ENCODE data around the gene IP6K3. TPM values are rescaled to one million over a fixed set of nuclear protein-coding genes. Genes with fewer than 3 reads are reported as not detected.

The IP6K3 gene
- total RNA-seq, 2 donors from 2014 or later, result not detected

DNA sequence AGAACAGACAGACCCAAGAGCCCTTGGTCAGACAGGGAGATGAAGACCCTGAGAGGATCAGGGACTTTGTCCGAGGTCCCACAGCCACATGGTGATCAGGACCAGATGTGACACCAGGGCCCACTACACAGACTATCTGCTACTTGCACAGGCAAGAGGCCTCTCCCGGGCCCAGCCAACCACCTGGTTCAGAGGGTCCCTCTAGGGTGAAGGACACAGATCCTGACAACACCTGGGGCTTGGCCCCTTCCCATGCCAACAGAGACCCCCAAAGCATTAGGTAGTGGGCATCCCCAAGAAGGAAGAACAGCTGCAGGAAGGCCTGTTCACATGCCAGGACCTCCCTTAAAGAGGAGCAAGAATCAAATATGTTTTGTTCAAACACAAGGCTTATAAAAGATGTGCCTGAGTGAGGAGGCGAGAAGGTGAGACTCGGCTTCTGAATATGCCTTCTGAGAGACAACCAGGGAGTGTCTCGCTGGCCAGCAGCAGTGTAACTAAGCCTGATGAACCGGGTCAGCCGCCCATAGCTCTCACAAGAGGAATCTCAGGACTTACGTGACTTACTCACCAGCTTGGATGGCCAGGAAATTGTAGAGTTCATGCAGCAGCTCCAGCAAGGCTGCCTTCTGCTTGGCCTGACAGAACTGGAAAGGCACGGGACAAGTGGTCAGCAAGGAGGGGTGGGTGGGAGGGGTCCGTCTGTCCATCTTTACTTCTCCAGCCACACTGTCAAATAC lies 37.2 kb upstream of the IP6K3 start:
- Mint-ChIP-seq H3K27ac (peak overlapping the region; percentile 57), H3K36me3 (ENCODE audit: low read depth) (peaks cover 87% of the 10 kb centered on the region), H3K4me1 (peaks cover 26% of the 10 kb centered on the region), H3K4me3 (no peak overlapping the region), H3K27me3 (no peaks in the 10 kb centered on the region), H3K9me3 (no peaks in the 10 kb centered on the region)
- ATAC-seq (replicated peaks), result no peak

GRCh38 chr6:33782561-33782960 lies 35.9 kb upstream of the IP6K3 start:
- Mint-ChIP-seq H3K4me1 (peaks cover 23% of the 10 kb centered on the region), H3K36me3 (ENCODE audit: low read depth) (peaks cover 94% of the 10 kb centered on the region), H3K4me3 (no peak overlapping the region), H3K9me3 (no peaks in the 10 kb centered on the region), H3K27me3 (no peaks in the 10 kb centered on the region), H3K27ac (peak overlapping the region; percentile 57)
- ATAC-seq (replicated peaks), result no peak

- H3K36me3 Mint-ChIP-seq (ENCODE audit: low read depth), result peaks cover 99% of the 10 kb centered on the region
- no peak overlapping the region for H3K27ac Mint-ChIP-seq
- no peak for ATAC-seq (replicated peaks)
- no peak overlapping the region for H3K4me3 Mint-ChIP-seq
- peaks cover 11% of the 10 kb centered on the region for H3K4me1 Mint-ChIP-seq
- no peaks in the 10 kb centered on the region for H3K27me3 Mint-ChIP-seq
- H3K9me3 Mint-ChIP-seq, result no peaks in the 10 kb centered on the region
These were observed 34.6 kb upstream of the IP6K3 start for GRCh38 chr6:33781131-33781975.

DNA sequence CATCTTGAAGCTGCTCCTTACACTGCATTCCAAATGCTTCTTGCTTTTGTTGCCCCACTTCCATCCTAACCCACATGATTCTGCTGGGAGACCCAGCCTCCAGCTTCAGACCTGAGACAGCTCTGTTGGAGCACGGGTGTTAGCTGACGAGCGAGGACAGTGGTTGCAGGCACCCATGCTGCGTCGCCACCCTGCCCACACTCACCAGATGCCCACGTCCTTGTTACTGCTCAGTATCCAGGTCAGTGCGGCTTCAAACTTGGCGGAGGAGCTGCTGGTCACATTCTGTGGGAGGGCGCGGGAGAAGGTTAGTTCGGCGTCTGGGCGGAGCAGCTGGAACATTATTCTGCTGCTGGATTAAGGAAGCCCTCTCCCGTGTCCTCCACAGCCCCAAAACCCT lies 33.2 kb upstream of the IP6K3 start:
- H3K36me3 Mint-ChIP-seq (ENCODE audit: low read depth), result peaks cover 99% of the 10 kb centered on the region
- no peak for ATAC-seq (replicated peaks)
- H3K27ac Mint-ChIP-seq, result no peak overlapping the region
- H3K4me1 Mint-ChIP-seq, result peaks cover 4% of the 10 kb centered on the region
- H3K27me3 Mint-ChIP-seq, result no peaks in the 10 kb centered on the region
- H3K4me3 Mint-ChIP-seq, result no peak overlapping the region
- no peaks in the 10 kb centered on the region for H3K9me3 Mint-ChIP-seq

GRCh38 chr6:33779290-33779689 lies 32.6 kb upstream of the IP6K3 start:
- Mint-ChIP-seq H3K27ac (no peak overlapping the region), H3K9me3 (no peaks in the 10 kb centered on the region), H3K27me3 (no peaks in the 10 kb centered on the region), H3K4me3 (no peak overlapping the region), H3K36me3 (ENCODE audit: low read depth) (peaks cover 99% of the 10 kb centered on the region), H3K4me1 (no peaks in the 10 kb centered on the region)
- no peak for ATAC-seq (replicated peaks)

GRCh38 chr6:33778444-33779121 lies 31.9 kb upstream of the IP6K3 start:
- Mint-ChIP-seq H3K27ac (no peak overlapping the region), H3K36me3 (ENCODE audit: low read depth) (peaks cover 98% of the 10 kb centered on the region), H3K9me3 (no peaks in the 10 kb centered on the region), H3K4me3 (no peak overlapping the region), H3K4me1 (no peaks in the 10 kb centered on the region), H3K27me3 (no peaks in the 10 kb centered on the region)
- no peak for ATAC-seq (replicated peaks)

DNA sequence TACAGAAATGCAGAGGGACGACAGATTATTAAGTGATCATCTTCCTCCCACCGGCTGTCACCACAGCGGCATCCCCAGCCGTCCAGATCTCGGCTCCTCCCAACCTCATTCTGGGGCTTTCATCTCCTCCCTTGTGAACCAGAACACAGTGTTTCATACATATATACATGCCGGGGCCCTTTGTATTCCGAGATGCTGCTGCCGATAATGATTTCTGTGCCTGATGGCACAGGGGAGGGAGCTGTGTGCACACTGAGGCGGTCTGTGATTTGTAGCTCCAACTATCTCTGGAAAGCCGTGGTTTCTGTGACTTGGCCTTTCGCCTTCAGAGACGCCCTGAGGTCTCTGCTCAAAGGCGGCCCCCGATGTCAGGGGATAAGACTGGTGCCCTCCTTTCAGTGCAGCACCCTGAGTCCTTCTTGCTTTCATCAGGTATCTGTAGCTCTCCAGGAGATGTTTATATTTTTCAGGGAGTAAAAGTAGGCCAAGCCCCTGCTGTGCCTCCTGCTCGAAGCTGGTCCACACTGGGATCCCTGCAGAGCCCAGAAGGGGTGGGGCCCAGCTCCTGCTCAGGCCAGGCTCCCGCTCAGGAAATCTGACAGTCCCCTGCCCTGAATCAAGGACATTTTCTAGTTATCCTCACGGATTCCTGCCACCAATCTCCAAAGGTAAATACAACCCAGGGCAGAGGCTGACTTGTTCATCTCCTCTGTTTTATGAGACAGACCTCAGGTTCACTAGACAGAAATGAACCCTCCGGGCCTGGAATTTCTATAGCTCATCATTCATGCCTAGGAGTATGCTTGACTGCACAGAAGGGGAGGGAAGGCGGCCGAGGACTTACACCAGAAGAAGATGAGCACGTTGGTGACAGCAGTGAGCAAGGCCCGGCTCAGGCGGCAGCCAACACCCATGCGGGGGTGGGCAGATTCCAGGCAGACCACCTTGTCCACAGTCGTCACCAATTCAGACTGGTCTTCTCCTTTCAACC lies 31.0 kb upstream of the IP6K3 start:
- Mint-ChIP-seq H3K4me3 (no peak overlapping the region), H3K27me3 (no peaks in the 10 kb centered on the region), H3K27ac (no peak overlapping the region), H3K9me3 (no peaks in the 10 kb centered on the region), H3K36me3 (ENCODE audit: low read depth) (peaks cover 98% of the 10 kb centered on the region), H3K4me1 (peaks cover 4% of the 10 kb centered on the region)
- ATAC-seq (replicated peaks), result no peak

GRCh38 chr6:33776764-33777163 lies 30.1 kb upstream of the IP6K3 start:
- Mint-ChIP-seq H3K4me1 (peaks cover 6% of the 10 kb centered on the region), H3K4me3 (no peak overlapping the region), H3K27me3 (no peaks in the 10 kb centered on the region), H3K36me3 (ENCODE audit: low read depth) (peaks cover 92% of the 10 kb centered on the region), H3K27ac (no peak overlapping the region), H3K9me3 (no peaks in the 10 kb centered on the region)
- no peak for ATAC-seq (replicated peaks)

- H3K36me3 Mint-ChIP-seq (ENCODE audit: low read depth), result peaks cover 88% of the 10 kb centered on the region
These were observed 29.5 kb upstream of the IP6K3 start for GRCh38 chr6:33776186-33776585.

GRCh38 chr6:33774774-33775173 lies 28.1 kb upstream of the IP6K3 start:
- H3K27ac Mint-ChIP-seq, result no peak overlapping the region
- peaks cover 74% of the 10 kb centered on the region for H3K36me3 Mint-ChIP-seq (ENCODE audit: low read depth)
- H3K4me1 Mint-ChIP-seq, result peaks cover 6% of the 10 kb centered on the region
- no peaks in the 10 kb centered on the region for H3K27me3 Mint-ChIP-seq
- no peaks in the 10 kb centered on the region for H3K9me3 Mint-ChIP-seq
- ATAC-seq (replicated peaks), result no peak
- no peak overlapping the region for H3K4me3 Mint-ChIP-seq

More at GRCh38 chr6:33776186-33776585, 29.5 kb upstream of the IP6K3 start:
- no peaks in the 10 kb centered on the region for H3K27me3 Mint-ChIP-seq
- H3K9me3 Mint-ChIP-seq, result no peaks in the 10 kb centered on the region
- no peak for ATAC-seq (replicated peaks)
- no peak overlapping the region for H3K4me3 Mint-ChIP-seq
- peaks cover 6% of the 10 kb centered on the region for H3K4me1 Mint-ChIP-seq
- H3K27ac Mint-ChIP-seq, result no peak overlapping the region

DNA sequence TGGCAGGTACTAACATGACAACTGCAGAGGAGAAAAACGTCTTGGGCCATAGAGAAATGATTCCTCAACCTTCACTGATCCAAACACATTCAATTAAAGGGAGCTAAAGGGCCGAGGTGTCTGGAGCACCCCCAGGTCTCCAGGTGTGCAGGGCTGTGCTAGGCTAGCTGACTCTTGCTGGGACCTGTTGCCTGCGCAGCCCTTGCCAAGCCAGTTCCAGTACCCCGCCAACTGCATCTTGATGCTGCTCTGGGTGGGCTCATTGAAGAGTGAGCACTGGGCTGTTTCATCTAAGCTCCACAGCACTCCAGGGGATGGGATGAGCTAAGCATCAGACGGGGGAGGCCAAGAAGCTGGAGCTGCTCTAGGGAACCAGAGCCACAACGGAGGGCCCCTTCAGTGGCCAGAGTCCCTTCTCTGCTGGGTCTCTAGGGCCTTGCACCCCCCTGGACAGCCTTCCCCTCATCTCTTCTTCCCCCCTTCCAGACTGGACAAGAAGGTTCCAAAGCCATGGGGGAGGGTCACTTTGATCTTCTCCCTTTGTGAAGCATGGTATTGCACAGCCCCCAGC lies 26.3 kb upstream of the IP6K3 start:
- no peaks in the 10 kb centered on the region for H3K9me3 Mint-ChIP-seq
- no peaks in the 10 kb centered on the region for H3K27me3 Mint-ChIP-seq
- ATAC-seq (replicated peaks), result no peak
- H3K36me3 Mint-ChIP-seq (ENCODE audit: low read depth), result peaks cover 56% of the 10 kb centered on the region
- H3K4me1 Mint-ChIP-seq, result peaks cover 11% of the 10 kb centered on the region
- no peak overlapping the region for H3K4me3 Mint-ChIP-seq
- no peak overlapping the region for H3K27ac Mint-ChIP-seq

GRCh38 chr6:33772082-33772830 lies 25.6 kb upstream of the IP6K3 start:
- Mint-ChIP-seq H3K4me3 (no peak overlapping the region), H3K9me3 (no peaks in the 10 kb centered on the region), H3K36me3 (ENCODE audit: low read depth) (peaks cover 48% of the 10 kb centered on the region), H3K27ac (no peak overlapping the region), H3K4me1 (peaks cover 11% of the 10 kb centered on the region), H3K27me3 (no peaks in the 10 kb centered on the region)
- peak; percentile 8 for ATAC-seq (replicated peaks)

Data from activated T-helper 17 cell treated with anti-CD3 and anti-CD28 coated beads, Interleukin-2, amount 50 U/mL, for 72 hours (primary cell).